GM11168 (cell line): ENCODE results near the gene GSTO2.

Experiments
- in situ Hi-C: fragments of 300-500 bp; cut with MboI; formaldehyde crosslinking; loops from one replicate; pipeline ENCODE4 v1.12.0; 2022; ENCODE audit warnings: low sequenced_read_pairs; ENCODE audit not compliant: unreplicated experiment

The GSTO2 gene

DNA sequence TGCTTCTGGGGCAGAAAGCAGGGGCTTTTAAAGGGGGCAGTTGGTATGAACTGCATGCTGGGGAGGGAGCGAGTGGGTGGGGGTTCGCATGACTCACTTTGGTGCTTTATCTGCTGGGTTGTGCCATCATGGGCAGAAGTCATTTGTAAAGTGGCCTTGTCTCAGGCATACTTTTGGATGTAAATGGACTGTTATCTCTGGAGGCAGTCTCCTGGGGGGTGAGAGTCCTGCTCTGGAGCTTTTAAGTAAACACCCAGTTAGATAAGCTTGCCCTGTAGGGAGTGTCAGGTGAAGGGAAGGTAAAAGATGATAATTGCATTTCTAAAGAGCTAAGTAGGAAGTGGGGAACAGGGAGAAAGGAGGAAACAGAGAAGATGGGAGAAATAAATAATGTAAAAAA, 15.9 kb upstream of the GSTO2 start:
- in situ Hi-C loops = no loop called here

DNA sequence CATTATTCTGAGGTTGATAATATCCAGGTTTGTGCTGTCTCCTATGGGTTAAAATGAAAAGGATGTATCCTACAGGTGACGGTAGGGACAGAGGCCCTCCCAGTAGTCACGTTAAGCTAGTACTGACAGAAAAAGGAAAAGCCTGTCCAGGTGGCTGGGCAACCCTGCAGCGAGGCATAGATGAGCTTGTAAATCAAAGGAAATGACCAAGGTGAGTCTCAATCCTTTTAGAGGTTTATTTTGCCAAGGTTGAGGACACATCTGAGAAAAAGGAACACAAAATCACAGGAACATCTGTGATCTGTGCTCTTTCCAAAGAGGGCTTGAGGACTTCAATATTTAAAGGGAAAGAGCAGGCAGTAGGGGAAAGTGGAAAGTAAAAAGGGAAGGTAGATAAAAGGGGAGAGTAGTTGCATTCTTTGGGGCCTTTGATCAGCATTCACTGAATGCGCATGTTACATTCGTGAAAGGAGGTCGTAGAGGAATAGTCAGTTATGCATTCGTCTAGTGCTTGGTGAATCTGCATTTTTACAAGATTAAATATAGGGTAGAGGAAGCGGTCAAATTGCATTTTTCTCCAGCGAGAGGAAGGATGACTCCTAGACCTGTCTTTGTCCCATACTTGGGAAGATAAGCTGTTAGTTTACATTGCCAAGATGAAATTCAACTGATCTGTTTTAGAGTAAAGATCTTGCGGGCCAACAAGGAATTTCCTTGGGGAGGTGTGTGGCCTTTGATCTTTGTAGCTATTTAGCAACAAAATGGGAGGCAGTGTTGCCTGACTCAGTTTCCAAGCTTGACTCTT, 15.2 kb upstream of the GSTO2 start:
- in situ Hi-C loops = no loop called here

DNA sequence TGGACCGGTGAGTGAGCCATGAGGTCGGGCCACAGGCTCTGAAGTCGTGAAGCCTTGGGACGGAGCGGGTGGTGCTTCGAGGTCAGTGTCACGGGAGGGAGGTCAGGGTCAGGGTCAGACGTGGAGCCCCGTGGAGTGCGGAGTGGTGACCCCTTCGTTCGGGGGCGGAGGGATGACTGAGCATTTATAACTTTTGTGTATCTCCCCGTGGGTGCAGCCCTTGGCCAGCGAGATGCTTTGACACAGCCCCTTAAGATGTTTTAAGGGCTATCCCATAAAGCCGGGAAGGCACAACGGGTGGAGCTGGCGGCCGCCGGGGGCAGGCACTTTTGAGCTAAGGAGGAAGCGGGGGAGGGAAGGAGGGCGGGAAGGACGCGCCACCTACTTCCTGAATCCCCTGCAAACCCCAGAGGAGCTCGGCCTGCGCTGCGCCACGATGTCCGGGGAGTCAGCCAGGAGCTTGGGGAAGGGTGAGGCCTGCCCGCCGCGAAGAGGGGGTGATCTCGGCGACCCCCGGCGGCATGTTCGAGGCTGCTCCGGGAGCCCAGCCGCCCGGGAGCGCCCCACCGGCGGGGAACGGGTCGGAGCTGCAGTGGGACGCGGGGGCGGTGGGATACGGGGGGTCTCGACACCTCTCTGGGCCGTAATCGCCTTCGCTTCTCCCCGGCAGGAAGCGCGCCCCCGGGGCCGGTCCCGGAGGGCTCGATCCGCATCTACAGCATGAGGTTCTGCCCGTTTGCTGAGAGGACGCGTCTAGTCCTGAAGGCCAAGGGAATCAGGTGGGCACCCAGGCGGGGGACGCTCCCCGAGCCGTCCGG, 14.3 kb upstream of the GSTO2 start, which contains the start of gene GSTO1:
TSS of gene GSTO1 (plus strand) at position 400 of the 818 bp plus-strand sequence. CDS start at position 437, 37 bp downstream.
- in situ Hi-C loops = no loop called here

DNA sequence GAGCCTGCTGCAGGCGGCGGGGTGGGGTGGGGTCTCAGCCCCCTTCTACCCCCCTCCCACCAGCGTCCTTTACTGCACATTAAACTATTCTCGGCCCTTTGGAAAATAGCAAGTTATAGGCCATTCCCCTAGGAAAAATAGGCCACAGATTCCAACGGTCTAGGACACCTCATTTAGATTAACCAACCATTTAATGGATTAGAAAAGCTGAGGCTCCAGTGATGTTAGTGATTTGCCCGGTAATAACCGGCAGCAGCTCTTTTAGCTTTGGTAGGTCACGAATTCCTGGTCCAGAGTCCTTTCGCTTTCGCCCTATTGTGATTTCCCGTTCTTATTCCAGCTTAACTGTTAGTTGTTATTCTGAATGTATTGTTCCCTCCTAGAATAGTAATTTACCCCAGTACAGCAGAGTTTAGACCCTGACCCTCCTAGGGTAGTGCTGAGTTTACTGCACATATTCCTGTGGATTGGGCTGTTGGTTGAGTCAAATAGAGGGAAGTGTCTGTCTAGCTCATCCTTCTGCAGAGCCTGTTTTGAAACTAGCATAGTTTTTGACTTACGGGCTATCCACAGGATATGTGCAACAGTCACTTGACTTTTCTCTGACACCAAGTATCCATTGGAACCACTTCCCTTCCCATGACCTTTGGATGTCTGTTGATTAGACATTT, 13.5 kb upstream of the GSTO2 start:
- in situ Hi-C loops = no loop called here

DNA sequence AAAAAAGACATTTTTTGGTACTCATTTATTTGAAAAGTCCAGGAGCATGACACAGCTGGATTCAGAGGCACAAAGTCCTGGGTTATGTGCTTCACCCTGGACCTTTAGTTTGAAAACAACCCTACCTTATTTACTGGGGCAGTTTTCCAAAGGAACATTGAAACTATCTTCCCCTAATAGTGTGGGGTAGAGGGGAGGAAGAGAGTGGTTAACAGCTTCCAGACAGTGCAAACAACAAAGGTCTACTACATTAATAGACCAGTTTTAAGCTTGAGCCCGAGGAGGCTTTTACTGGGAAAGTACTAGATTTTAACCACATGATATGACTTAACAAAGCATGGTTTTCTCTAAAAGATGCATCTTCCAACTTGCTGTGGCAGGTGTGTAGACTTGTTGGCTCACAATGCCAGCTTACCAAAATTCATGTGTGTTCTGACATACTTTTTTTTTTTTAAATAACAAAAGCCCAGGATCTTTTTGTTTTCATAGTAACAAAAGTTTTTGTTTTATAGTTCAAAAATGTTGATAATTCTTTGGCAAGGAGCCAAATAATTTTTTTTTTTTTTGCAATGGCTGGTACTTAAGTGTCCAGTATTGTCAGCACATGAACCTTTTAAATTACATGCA, 12.5 kb upstream of the GSTO2 start:
- in situ Hi-C loops = no loop called here

DNA sequence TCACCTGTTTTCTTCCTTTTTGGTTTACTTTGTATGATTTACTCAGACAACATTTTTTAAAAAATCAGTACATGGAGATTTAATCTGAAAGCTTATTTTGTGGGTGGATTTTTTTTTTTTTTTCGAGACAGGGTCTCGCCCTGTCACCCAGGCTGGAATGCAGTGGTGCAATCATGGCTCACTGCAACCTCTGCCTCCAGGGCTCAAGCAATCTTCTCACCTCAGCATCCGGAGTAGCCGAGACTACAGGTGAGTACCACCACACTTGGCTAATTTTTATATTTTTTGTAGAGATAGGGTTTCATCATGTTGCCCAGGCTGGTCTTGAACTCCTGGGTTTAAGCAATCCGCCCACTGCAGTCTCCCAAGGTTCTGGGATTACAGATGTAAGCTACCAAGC, 11.7 kb upstream of the GSTO2 start:
- in situ Hi-C loops = no loop called here

DNA sequence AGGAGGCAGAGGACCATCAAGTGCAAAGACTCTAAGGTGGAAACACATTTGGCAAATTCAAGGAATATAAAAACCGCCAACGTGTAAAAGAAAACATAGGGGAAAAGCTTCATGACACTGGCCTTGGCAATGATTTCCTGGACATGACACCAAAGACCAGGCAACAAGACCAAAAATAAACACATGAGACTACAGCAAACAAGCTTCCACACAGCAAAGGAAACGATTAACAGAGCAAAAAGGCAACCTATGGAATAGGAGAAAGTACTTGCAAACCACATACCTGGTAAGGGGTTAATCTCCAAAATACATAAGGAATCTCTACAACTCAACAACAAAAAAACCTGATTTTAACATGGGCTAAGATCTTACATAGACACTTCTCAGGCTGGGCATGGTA, 10.8 kb upstream of the GSTO2 start:
- in situ Hi-C loops = no loop called here

DNA sequence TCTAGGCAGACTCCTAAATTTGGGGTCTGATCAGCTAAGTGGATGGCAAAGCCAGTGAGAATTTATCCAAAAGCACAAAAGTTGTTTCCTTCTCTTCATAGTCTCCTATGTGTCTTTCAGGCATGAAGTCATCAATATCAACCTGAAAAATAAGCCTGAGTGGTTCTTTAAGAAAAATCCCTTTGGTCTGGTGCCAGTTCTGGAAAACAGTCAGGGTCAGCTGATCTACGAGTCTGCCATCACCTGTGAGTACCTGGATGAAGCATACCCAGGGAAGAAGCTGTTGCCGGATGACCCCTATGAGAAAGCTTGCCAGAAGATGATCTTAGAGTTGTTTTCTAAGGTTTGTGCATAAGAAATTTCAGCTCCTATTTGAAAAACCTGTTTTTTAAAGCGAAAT, 9.5 kb upstream of the GSTO2 start:
- in situ Hi-C loops = no loop called here

DNA sequence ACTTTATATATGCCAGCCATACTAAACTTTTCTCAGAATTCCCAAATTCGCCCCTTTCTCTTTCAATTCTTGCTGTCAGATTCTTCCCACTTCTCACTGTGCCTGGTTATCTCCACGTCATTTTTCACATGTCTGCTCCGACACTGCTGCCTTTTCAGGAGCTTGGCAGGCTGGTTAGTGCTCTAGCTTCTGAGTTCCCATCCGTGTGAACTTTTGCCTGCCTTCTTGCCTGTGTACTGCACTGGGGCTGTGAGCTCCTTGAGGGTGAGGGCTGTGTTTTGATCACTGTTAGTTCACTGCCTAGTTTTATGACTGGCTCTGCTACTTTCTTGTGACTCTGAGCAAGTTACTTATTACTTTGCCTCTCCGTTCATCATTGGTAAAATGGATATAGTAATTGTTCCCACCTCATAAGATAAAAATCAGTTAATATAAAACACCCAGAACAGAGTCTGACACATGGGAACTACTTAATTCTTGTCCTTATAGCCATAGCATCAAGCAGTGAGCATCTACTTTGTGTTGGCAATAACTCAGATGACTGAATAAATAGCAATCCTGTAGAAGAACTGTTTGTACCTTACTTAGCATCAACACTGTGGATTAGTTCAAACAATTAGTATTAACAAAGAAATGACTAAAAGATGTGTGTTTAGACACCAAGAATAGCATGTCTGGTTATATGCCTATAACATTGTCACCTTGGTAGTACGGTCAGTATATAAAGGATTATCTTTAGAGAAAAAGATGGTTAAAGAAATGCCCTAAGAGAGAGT, 8.8 kb upstream of the GSTO2 start:
- in situ Hi-C loops = no loop called here

DNA sequence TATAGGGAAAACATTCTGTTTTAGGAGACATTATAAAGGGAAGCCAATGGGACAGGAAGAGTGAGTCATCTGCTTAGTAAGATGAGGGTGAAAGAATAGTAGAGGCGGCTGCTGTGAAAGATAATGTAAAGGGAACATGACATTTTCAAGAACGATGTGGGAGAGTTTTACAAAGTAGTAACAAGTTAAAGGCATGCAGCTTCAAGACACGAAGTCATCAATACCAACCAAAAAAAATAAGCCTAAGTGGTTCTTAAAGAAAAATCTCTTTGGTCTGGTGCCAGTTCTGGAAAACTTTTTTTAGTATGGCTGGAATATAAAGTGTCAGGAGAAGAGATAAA, 8.2 kb upstream of the GSTO2 start:
- in situ Hi-C loops = no loop called here

DNA sequence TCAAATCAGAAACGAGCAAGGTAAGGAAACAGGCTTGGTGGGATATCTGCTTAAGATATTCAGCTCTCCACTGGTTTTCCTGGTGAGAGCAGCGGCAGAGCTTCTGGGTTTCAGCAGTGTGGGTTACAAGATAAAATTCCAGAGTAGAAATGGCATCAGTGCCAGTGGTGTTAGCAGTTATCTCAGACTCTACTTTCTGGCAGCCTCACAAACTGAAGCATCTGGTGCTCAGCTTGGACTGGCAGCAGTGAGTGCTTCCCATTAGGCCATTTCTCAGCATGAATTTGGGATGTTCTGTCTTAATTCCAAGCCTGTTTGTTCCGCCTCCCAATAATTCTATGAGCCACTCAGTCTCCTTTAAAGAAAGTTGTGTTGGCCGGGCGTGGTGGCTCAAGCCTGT, 6.9 kb upstream of the GSTO2 start:
- in situ Hi-C loops = no loop called here

DNA sequence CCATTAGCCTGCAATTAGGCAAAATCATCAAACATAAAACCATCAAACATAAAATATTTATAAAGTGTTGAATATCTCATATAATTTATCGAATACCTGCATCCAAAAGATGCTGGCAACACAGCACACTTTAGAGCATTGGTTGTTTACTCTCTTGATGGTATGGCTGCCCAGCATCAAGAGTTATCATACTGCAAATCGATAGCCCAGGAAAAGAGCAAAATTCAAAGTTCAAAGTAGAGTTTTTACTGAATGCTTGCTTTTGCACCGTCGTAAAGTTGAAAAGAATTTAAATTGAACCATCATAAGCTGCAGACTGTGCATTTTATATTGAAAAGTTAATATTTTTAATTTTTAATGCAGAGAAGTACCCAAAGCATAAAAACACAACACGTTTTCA, 4.2 kb upstream of the GSTO2 start:
- in situ Hi-C loops = no loop called here

DNA sequence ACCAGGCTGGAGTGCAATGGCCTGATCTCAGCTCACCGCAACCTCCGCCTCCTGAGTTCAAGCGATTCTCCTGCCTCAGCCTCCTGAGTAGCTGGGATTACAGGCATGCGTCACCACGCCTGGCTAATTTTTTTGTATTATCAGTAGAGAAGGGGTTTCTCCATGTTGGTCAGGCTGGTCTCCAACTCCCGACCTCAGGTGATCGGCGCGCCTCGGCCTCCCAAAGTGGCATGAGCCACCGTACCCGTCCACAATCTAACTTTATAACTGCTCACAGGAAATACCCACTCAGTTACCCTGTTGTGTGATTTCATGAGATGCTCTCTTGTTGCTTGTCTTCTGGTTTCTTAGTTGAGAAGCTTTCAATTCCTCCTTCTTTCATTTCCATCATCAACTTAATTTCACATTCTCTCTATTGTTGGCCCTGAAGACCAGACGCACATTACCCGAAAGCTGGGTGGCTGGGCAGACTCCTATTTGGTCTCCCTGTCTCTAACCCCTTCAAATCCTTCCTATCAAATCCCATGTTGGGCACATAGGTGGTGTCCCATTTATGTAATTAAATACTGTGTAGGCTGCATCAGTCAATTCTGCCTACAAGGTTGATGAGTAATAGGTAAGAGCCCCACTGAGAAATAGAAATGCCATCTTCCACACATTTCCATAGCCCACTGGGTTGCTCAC, 1.1 kb upstream of the GSTO2 start:
- in situ Hi-C loops = no loop called here

DNA sequence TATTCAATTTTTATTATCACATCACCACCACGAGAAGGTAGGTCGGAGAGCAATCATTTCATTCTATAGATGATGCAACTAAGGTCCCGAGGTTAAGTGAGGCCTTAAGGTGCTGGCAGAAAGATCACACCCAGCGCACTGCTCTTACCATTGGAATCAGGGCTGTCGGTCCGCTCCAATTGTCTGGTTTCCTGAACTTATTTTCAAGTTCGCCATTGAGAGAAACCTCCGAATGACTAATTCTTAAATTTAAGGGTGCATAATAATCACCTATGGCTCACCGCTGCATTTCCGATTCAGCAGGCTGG, 625 bp upstream of the GSTO2 start:
- in situ Hi-C loops = no loop called here

DNA sequence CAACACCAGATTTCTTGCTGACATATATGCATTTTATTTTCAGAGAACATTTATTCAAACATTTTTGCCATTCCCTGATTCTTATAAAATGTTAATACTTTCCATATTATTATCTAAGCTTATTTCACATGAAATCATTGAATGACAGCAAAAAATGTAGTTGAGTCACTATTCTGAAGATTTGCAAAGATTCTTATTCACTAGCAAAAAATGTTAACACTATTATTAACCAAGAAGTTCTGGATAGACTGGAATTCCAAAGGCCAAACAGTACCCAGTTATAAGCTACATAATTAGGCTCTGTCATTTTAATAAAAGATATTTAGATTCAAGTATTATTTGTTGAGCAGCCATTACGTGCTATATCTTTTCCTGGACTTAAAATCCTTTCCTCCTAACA, 4.3 kb downstream of the GSTO2 start:
- in situ Hi-C loops = no loop called here

DNA sequence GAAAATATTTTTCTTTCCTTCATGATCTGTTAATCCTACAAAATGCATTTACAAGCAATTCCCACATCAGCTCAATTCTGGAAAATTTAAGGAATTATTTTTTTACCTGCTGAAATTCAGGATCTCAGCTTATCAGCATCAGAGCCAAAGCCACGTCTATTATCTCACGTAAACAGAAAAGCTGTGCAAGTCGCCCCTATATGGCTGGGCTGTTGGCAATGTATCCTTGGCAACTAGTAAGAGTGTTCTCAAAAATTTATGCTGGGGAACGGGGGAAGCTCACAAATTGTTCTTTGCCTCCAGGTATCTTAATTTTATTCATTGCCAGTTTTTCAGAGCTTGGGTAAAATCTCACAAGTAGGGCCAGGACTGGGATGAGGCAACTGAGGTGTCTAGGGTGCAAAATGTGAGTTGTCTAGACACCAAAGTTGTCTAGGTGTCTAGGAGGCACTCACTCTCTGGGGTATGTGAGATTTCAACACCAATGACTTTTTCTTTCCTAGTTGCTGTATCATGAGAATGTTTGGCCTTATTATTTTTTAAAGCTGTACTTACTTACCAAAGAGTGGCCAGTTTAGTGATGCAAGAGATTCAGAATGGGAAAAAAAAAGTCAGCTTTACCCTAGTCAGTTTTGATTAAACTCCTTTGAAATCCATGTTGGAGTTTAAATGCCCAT, 5.1 kb downstream of the GSTO2 start:
- in situ Hi-C loops = no loop called here

DNA sequence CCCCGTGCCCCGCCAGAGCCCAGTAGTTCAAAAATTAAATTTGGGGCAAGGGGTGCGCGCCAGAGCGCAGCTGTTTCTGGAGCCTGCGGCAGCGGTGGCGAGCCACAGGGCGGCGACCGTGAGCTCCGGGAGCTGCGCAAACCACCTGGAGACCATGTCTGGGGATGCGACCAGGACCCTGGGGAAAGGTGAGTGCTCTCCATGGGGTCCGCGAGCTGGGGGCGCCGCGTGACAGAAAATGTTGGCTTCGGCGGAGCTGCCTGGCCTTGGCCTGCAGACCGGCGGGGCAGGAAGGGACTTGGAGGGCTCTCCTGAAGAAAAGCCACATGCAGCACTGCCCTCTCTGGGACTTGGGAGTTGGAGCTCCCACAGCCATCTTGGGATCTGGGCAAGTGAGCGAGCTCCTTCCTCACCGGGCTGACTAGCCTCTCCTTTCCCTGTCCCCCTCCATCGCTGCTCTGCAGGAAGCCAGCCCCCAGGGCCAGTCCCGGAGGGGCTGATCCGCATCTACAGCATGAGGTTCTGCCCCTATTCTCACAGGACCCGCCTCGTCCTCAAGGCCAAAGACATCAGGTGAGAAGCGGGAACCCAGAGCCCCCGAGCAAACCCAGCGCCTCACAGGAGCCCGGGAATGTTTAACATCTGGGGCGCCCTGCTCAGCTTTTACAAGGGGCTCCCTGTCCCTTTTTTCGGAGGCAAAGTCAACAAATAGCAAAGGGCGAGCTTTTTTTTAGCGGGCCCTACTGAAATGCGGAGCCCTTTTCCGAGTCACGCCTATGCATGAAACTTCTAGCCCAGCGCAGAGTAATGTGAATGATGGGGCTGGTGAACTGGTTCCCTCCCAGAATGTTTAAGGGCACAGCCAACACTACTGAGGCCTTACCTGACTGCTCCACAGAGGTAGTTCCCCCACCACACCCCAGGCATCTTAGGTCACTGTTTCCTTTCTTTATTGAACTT, 6.1 kb downstream of the GSTO2 start:
- in situ Hi-C loops = no loop called here

DNA sequence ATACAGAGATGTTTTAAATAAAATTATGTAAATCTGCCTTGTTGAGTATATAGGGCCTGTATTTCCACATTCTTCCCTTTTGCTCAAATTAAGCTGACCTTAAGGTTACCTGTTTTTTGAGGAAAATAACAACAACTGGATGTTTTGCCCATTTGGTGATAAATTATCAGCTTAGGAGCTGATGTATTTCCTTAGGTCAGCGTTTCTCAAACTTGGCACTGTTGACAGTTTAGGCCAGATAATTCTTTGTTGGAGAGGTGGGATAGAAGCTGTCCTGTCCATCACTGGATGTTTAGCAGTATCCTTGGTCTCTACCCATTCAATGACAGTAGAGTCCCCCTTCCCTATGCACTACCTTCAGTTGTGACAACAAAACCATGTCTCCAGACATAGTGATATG, 7.2 kb downstream of the GSTO2 start:
- in situ Hi-C loops = no loop called here
